HL-60/S4 (cell line): ENCODE measurements around the gene AMZ2.
"Not testable (repeated sequence)": the region's sequence is repeated elsewhere in the genome, so short reads cannot be mapped to it uniquely, and the experiment has no call there.

Source experiments
- in situ Hi-C: fragments of 300-500 bp; cut with MboI; formaldehyde crosslinking; loops from 2 replicates; pipeline ENCODE4 v1.14.3; 2022; ENCODE audit warnings: low sequenced_read_pairs

The AMZ2 gene

GRCh38 chr17:68247445-68248198, at the start of gene AMZ2:
AMZ2 (plus strand) TSS chr17:68248043; CDS start chr17:68250188, 2,145 bp downstream.
- in situ Hi-C loops, result no loop called here

- in situ Hi-C loops, result no loop called here
Measured at GRCh38 chr17:68198931-68199836, 48.7 kb upstream of the AMZ2 start.

- in situ Hi-C loops, result no loop called here
Measured at GRCh38 chr17:68199837-68200688, 47.8 kb upstream of the AMZ2 start.

GRCh38 chr17:68200689-68201417, 47.0 kb upstream of the AMZ2 start:
- in situ Hi-C loops, result no loop called here

GRCh38 chr17:68201418-68201771, 46.4 kb upstream of the AMZ2 start:
- in situ Hi-C loops, result not testable (repeated sequence)

- in situ Hi-C loops, result not testable (repeated sequence)
Measured at GRCh38 chr17:68202321-68202720, 45.5 kb upstream of the AMZ2 start.

- in situ Hi-C loops, result no loop called here
Measured at GRCh38 chr17:68204736-68205135, 43.1 kb upstream of the AMZ2 start.

GRCh38 chr17:68205251-68205807, 42.5 kb upstream of the AMZ2 start:
- in situ Hi-C loops, result no loop called here

GRCh38 chr17:68205808-68206720, 41.8 kb upstream of the AMZ2 start:
- in situ Hi-C loops, result no loop called here

GRCh38 chr17:68207651-68208253, 40.1 kb upstream of the AMZ2 start:
- in situ Hi-C loops, result no loop called here

- in situ Hi-C loops, result not testable (repeated sequence)
Measured at GRCh38 chr17:68208651-68209050, 39.2 kb upstream of the AMZ2 start.

GRCh38 chr17:68209191-68209900, 38.5 kb upstream of the AMZ2 start:
- in situ Hi-C loops, result not testable (repeated sequence)

- in situ Hi-C loops, result no loop called here
Measured at GRCh38 chr17:68210570-68211315, 37.1 kb upstream of the AMZ2 start.

GRCh38 chr17:68213428-68214411, 34.1 kb upstream of the AMZ2 start:
- in situ Hi-C loops, result not testable (repeated sequence)

GRCh38 chr17:68215453-68215852, 32.4 kb upstream of the AMZ2 start:
- in situ Hi-C loops, result not testable (repeated sequence)

- in situ Hi-C loops, result not testable (repeated sequence)
Measured at GRCh38 chr17:68219429-68219828, 28.4 kb upstream of the AMZ2 start.
